ENCODE data around the gene RETREG3. TPM values are rescaled to one million over a fixed set of nuclear protein-coding genes. Genes with fewer than 3 reads are reported as not detected.

The RETREG3 gene
- total RNA-seq, 1 donor from 2014 or later = 73.4 TPM

DNA sequence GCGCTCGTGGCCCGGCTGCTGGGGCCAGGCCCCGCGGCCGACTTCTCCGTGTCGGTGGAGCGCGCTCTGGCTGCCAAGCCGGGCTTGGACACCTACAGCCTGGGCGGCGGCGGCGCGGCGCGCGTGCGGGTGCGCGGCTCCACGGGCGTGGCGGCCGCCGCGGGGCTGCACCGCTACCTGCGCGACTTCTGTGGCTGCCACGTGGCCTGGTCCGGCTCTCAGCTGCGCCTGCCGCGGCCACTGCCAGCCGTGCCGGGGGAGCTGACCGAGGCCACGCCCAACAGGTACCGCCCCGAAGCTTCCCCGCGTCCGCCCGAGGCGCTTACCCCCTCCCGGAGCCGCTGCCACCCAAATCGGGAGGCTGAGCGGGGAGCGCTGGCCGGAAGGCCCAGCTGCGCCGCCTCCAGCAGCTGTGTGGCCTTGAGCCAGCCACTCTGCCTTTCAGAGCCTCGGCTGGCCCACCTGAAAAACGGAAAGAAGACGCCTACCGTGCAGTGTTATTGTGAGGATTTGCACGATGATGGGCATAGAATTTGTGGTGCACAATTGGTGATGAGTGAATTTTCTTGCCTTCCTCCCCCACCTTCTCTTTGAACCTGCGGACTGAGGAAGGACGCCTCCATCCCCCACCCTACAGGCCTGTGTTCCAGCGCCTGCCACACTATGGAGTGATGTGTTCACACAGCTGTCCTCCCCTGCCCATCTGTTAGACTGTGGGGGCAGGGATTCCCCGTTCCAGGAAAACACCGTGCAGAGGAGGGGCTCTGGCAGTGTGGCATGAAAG lies 72.6 kb downstream of the RETREG3 start:
- intact Hi-C loops (cut with micrococcal nuclease) = loop anchor here (1.0 to 5.0 kb wide), 5 partner anchors 41 to 520 kb away; partner anchors contain the start of genes DNAJC7, KCNH4, PLEKHH3 and PSMC3IP

DNA sequence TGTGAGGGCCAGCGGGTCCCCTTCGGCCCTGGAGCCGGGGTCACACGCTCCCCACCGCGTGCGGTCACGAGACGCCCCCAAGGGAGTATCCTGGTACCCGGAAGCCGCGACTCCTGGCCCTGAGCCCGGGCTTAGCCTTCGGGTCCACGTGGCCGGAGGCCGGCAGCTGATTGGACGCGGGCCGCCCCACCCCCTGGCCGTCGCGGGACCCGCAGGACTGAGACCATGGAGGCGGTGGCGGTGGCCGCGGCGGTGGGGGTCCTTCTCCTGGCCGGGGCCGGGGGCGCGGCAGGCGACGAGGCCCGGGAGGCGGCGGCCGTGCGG lies 73.2 kb downstream of the RETREG3 start, which contains the start of gene NAGLU:
Gene NAGLU, plus strand, starts transcription at position 194 of the 324 bp plus-strand sequence. Its CDS starts 32 bp downstream, at position 226.
- intact Hi-C loops (cut with micrococcal nuclease) = loop anchor here (1.0 to 5.0 kb wide), 5 partner anchors 41 to 519 kb away; partner anchors contain the start of genes DNAJC7, KCNH4, PLEKHH3 and PSMC3IP

DNA sequence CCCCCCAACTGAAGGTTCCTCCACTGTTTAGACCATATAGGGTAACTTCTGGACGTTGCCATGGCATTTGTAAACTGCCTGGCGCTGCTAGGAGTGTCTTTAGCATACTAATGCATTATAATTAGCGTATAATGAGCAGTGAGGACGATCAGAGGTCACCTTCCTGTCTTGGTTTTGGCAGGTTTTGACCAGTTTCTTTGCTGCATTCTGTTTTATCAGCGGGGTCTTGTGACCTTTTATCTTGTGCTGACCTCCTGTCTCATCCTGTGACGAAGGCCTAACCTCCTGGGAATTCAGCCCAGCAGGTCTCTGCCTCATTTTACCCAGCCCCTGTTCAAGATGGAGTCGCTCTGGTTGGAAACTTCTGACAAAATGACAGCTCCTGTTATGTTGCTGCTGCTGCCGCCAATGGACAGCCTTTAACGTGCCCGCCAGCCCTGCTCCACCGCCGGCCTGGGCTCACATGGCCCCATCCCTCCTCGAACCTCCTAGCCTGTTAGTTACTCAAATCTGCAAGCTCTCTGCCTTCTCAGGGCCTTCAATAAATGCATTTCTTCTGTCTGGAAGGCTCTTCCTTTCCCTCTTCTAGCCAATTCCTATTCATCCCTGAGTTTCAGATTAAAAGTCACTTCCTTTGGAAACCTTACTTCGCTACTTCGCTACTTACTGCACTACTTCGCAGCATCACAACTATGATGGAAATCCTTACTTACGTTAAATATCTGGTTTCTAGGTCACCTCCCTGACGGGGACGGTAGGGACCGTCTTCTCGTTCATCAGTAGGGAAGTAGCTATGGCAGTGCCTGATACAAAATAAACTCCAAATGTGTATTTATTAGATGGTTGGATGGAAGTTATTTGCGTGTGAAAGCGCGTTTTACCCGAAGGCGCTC lies 73.8 kb downstream of the RETREG3 start:
- intact Hi-C loops (cut with micrococcal nuclease) = loop anchor here (1.0 to 5.0 kb wide), 5 partner anchors 42 to 519 kb away; partner anchors contain the start of genes DNAJC7, KCNH4, PLEKHH3 and PSMC3IP

DNA sequence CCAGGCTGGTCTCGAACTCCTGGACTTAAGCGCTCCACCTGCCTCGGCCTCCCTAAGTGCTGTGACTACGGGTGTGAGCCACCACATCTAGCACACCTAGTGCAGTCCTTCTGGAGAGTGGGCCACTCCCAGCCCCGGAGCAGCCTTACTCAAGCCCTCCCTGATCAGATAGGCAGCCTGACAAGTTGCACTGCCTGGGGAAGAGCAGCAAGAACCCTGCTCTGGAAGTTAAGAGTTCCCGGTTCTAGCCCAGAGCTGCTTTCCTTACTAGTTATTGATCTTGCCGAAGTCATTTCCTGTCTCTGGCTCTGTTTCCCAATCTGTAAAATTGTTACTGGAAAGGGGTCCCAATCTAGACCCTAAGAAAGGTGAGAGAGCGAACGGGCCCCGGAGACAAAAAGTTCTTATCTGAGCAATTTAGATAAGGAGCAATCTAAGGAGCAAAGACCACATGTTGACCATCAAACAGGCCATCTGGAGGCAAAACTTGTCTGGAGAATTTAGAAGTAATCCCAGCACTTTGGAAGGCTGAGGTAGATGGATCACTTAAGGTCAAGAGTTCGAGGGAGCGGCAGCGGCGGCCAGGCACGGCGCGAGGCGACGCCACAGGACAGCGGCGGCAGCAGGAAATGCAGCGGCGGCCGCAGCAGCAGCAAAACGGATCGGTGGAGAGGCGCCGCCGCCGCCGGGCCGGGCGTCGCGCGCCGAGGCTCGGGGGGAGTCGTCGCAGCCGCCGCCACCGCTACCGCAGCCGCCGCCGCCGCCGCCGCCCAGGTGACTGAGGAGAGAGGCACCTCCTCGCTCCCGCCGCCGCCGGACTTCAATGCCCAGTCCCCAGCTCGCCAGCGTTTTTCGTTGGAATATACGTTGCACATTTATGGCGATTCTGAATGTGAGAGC lies 77.5 kb downstream of the RETREG3 start:
- intact Hi-C loops (cut with micrococcal nuclease) = no loop called here

DNA sequence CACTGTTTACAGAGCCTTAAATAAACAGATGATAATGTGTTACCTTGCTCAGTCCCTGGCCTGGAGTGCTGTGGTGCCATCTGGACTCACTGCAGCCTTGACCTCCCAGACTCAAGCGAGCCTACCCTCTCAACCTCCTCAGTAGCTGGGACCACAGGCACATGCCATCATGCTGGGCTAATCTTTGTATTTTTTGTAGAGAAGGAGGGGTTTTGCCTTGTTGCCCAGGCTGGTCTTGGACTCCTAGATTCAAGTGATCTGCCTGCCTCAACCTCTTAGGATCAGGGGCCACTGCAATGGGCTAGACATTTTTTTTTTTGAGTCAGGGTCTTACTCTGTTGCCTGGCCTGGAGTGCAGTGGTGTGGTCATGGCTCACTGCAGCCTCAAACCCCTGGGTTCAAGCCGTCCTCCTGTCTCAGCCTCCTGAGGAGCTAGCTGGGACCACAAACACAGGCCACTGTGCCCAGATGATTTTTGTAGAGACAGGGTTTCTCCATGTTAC lies 78.2 kb downstream of the RETREG3 start:
- intact Hi-C loops (cut with micrococcal nuclease) = no loop called here

Other genes with a start within 250 kb of the RETREG3 start
- 230 and 240 TPM in 2 replicates for gene STAT3, start 220.9 kb downstream of the RETREG3 start, total RNA-seq
- gene CAVIN1, start 186.1 kb downstream of the RETREG3 start, total RNA-seq = 1.9 TPM in 2 replicates
- gene ATP6V0A1, start 150.5 kb downstream of the RETREG3 start, total RNA-seq = 25.3 and 27.7 TPM in 2 replicates
- 19.6 and 22.2 TPM in 2 replicates for gene NAGLU, start 73.1 kb downstream of the RETREG3 start, total RNA-seq
- 0.34 and 0.59 TPM in 2 replicates for gene HSD17B1, start 56.5 kb downstream of the RETREG3 start, total RNA-seq
- 74.3 and 80.3 TPM in 2 replicates for gene COASY, start 47.2 kb downstream of the RETREG3 start, total RNA-seq
- gene MLX, start 42.3 kb downstream of the RETREG3 start, total RNA-seq = 72.9 and 75.0 TPM in 2 replicates
- 17.3 and 18.0 TPM in 2 replicates for gene PSMC3IP, start 31.6 kb downstream of the RETREG3 start, total RNA-seq
- 54.7 and 60.5 TPM in 2 replicates for gene TUBG1, start 309 bp upstream of the RETREG3 start, total RNA-seq
- 8.1 and 9.4 TPM in 2 replicates for gene TUBG2, start 49.9 kb upstream of the RETREG3 start, total RNA-seq
- 0.61 and 1.8 TPM in 2 replicates for gene PLEKHH3, start 67.6 kb upstream of the RETREG3 start, total RNA-seq
- 0.81 and 1.0 TPM in 2 replicates for gene CCR10, start 72.5 kb upstream of the RETREG3 start, total RNA-seq
- 2.2 and 2.8 TPM in 2 replicates for gene CNTNAP1, start 73.2 kb upstream of the RETREG3 start, total RNA-seq
- 49.8 and 54.7 TPM in 2 replicates for gene EZH1, start 135.7 kb upstream of the RETREG3 start, total RNA-seq
- gene RAMP2, start 151.9 kb upstream of the RETREG3 start, total RNA-seq = not detected in 2 replicates
- 59.0 and 65.1 TPM in 2 replicates for gene VPS25, start 164.1 kb upstream of the RETREG3 start, total RNA-seq
- gene WNK4, start 171.2 kb upstream of the RETREG3 start, total RNA-seq = 0.15 and 0.22 TPM in 2 replicates
- 48.1 and 49.5 TPM in 2 replicates for gene COA3, start 189.3 kb upstream of the RETREG3 start, total RNA-seq
- not detected in 2 replicates for gene CNTD1, start 189.5 kb upstream of the RETREG3 start, total RNA-seq
- gene BECN1, start 214.9 kb upstream of the RETREG3 start, total RNA-seq = 114 and 119 TPM in 2 replicates
- gene PSME3, start 224.0 kb upstream of the RETREG3 start, total RNA-seq = 125 and 146 TPM in 2 replicates
- gene AOC2, start 235.2 kb upstream of the RETREG3 start, total RNA-seq = 2.6 TPM in 2 replicates
- 1.7 and 2.2 TPM in 2 replicates for gene AOC3, start 241.8 kb upstream of the RETREG3 start, total RNA-seq